ENCODE measurements around the gene LRRC47.

Gene LRRC47

GRCh38 chr1:3740752-3741151 lies 55.5 kb downstream of the LRRC47 start:
- ATAC-seq: no peak

GRCh38 chr1:3740042-3740441 lies 56.3 kb downstream of the LRRC47 start:
- TF ChIP-seq TCF4 (CRISPR knock-in tag; IDR thresholded peaks at IDR 0.05; ENCODE audit: borderline replicate concordance): no peak
- no peak for ATAC-seq

More at GRCh38 chr1:3740752-3741151, 55.5 kb downstream of the LRRC47 start:
- no peak for TF ChIP-seq CSDC2 (CRISPR knock-in tag; IDR thresholded peaks at IDR 0.05)
- no peak for TF ChIP-seq CREB5 (CRISPR knock-in tag; IDR thresholded peaks at IDR 0.05; ENCODE audit: low read depth)
- no peak for TF ChIP-seq OSR1 (CRISPR knock-in tag; IDR thresholded peaks at IDR 0.05)

- TF ChIP-seq ZFP3 (CRISPR knock-in tag; IDR thresholded peaks at IDR 0.05) (no peak), ARNTL (CRISPR knock-in tag; IDR thresholded peaks at IDR 0.05; ENCODE audit: borderline replicate concordance, low read depth) (no peak), PPARA (CRISPR knock-in tag; IDR thresholded peaks at IDR 0.05; ENCODE audit: borderline replicate concordance) (no peak), POU6F1 (CRISPR knock-in tag; IDR thresholded peaks at IDR 0.05; ENCODE audit: borderline replicate concordance, low read depth) (no peak), ZNF565 (CRISPR knock-in tag; conservative IDR thresholded peaks at IDR 0.05; ENCODE audit: low read depth) (no peak), CSRNP3 (CRISPR knock-in tag; IDR thresholded peaks at IDR 0.05) (no peak), GLIS3 (CRISPR knock-in tag; IDR thresholded peaks at IDR 0.05) (no peak), ZNF8 (CRISPR knock-in tag; IDR thresholded peaks at IDR 0.05) (no peak), ZNF70 (CRISPR knock-in tag; IDR thresholded peaks at IDR 0.05) (no peak), BACH2 (CRISPR knock-in tag; IDR thresholded peaks at IDR 0.05; ENCODE audit: borderline replicate concordance) (no peak)
- ATAC-seq: no peak
These were observed 57.4 kb downstream of the LRRC47 start for GRCh38 chr1:3738943-3739342.

GRCh38 chr1:3736708-3737107 lies 59.6 kb downstream of the LRRC47 start:
- no peak for TF ChIP-seq GLIS3 (CRISPR knock-in tag; IDR thresholded peaks at IDR 0.05)
- no peak for TF ChIP-seq ESRRG (CRISPR knock-in tag; IDR thresholded peaks at IDR 0.05)
- TF ChIP-seq ISL1 (CRISPR knock-in tag; IDR thresholded peaks at IDR 0.05): no peak
- no peak for TF ChIP-seq SNAI2 (CRISPR knock-in tag; IDR thresholded peaks at IDR 0.05)
- TF ChIP-seq POU6F1 (CRISPR knock-in tag; IDR thresholded peaks at IDR 0.05; ENCODE audit: borderline replicate concordance, low read depth): no peak
- TF ChIP-seq ZNF70 (CRISPR knock-in tag; IDR thresholded peaks at IDR 0.05): no peak
- no peak for TF ChIP-seq CSDC2 (CRISPR knock-in tag; IDR thresholded peaks at IDR 0.05)
- no peak for TF ChIP-seq ZNF8 (CRISPR knock-in tag; IDR thresholded peaks at IDR 0.05)
- no peak for TF ChIP-seq CREB5 (CRISPR knock-in tag; IDR thresholded peaks at IDR 0.05; ENCODE audit: low read depth)
- no peak for TF ChIP-seq ZFP3 (CRISPR knock-in tag; IDR thresholded peaks at IDR 0.05)
- TF ChIP-seq ZNF565 (CRISPR knock-in tag; conservative IDR thresholded peaks at IDR 0.05; ENCODE audit: low read depth): no peak
- TF ChIP-seq OSR1 (CRISPR knock-in tag; IDR thresholded peaks at IDR 0.05): no peak
- no peak for TF ChIP-seq TCF4 (CRISPR knock-in tag; IDR thresholded peaks at IDR 0.05; ENCODE audit: borderline replicate concordance)
- TF ChIP-seq TOX (CRISPR knock-in tag; IDR thresholded peaks at IDR 0.05; ENCODE audit: borderline replicate concordance): no peak
- TF ChIP-seq PPARA (CRISPR knock-in tag; IDR thresholded peaks at IDR 0.05; ENCODE audit: borderline replicate concordance): no peak
- no peak for TF ChIP-seq ZC3H10 (CRISPR knock-in tag; IDR thresholded peaks at IDR 0.05)
- TF ChIP-seq TSHZ2 (CRISPR knock-in tag; IDR thresholded peaks at IDR 0.05): no peak
- TF ChIP-seq ZFP30 (CRISPR knock-in tag; IDR thresholded peaks at IDR 0.05): no peak
- ATAC-seq: no peak

Measured in SK-N-SH treated with all-trans-retinoic acid at 6 μM for 48 hours (cell line).